ENCODE data around the gene PTPRN. TPM values are rescaled to one million over a fixed set of nuclear protein-coding genes. Genes with fewer than 3 reads are reported as not detected.

Gene PTPRN
- total and polyA plus RNA-seq, 2 of the 4 experiments (the other 2 are of a cell fraction): 5.2 to 22.0 TPM

DNA sequence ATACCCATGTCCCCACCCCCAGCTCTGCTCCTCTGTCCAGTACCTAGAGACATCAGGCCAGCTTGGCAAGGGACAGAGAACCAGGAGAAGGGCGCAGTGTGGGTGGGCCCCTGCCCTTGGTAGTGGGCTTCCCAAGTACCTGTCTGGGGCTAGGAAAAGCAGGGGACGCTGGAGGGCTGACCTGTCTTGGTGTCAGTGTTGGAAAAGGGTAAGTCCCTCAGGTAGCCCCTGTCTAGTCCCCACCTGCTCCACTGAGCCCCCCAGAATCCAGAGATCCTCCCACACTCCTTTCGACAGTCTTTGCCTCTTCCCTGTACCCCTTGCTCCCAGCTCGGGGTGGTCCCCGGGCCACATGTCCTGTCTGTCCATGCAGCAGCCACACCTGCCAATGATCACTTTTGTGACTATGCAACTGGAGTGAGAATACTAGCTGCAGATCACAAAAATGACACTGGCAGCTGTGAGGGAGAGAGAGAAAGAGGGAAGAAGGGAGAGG lies 15.4 kb downstream of the PTPRN start:
- H3K4me1 ChIP-seq (ENCODE audit: control insufficient read depth, insufficient read depth, low read length): peaks cover 14% of the 10 kb centered on the region
- 55% methylated on average over 2 of the region's 5 CpGs; no CpG with 5 or more reads in 1 of the 2 experiments for WGBS, 2 experiments (ENCODE audit: extremely low coverage in 2 of 2, insufficient read length in 1 of 2)
- DNase-seq (no peak), ATAC-seq (ENCODE audit: low read depth) (no peak)
- no peaks in the 10 kb centered on the region for H3K9me3 ChIP-seq (ENCODE audit: control insufficient read depth, insufficient read depth, low read length)
- CTCF ChIA-PET: interaction anchor here (0.8 to 1.6 kb wide), 4 partner anchors 15 to 298 kb away, joined by 3 to 9 read pairs (median 6); partner anchors contain the start of gene DNAJB2
- in situ Hi-C loops (cut with MboI; ENCODE audit: low sequenced_read_pairs): no loop called here
- H2AK5ac ChIP-seq (ENCODE audit: low read depth, low read length): peak overlapping the region; percentile 91
- H3K27me3 ChIP-seq (ENCODE audit: control insufficient read depth, insufficient read depth, low read length): no peaks in the 10 kb centered on the region
- H2BK15ac ChIP-seq (ENCODE audit: low read depth, low read length): no peak overlapping the region; the same call in 2 of the 3 replicates
- no peaks in the 10 kb centered on the region for H3K79me1 ChIP-seq (ENCODE audit: low read depth in 1 of 2, low read length in 2 of 2)
- no peak overlapping the region; the same call in 1 of the 2 replicates for H2BK120ac ChIP-seq (ENCODE audit: low read depth, low read length)
- H3K4me3 ChIP-seq (ENCODE audit: insufficient read depth, low read depth, low read length): no peak overlapping the region
- peaks cover 11% of the 10 kb centered on the region; the same call in 1 of the 2 replicates for H3K9me1 ChIP-seq (ENCODE audit: insufficient read depth, low read length)
- no peak overlapping the region for H3K14ac ChIP-seq (replicated peaks; ENCODE audit: low read depth, low read length)
- H3K4ac ChIP-seq (ENCODE audit: low read depth, low read length): peak overlapping the region; percentile 82
- H4K8ac ChIP-seq (ENCODE audit: low read depth in 2 of 2, low read length in 2 of 2): peak overlapping the region in 1 of 2 experiments; percentile 95; a peak in 3 of 4 replicates
- H2BK20ac ChIP-seq (ENCODE audit: low read depth, low read length): no peak overlapping the region
- peaks cover 4% of the 10 kb centered on the region; the same call in 1 of the 2 replicates for H4K20me1 ChIP-seq (ENCODE audit: insufficient read depth, low read length)
- POLR2A ChIA-PET (ENCODE audit: unreplicated experiment): no interaction called here
- H3K36me3 ChIP-seq (ENCODE audit: control insufficient read depth, insufficient read depth, low read length): no peaks in the 10 kb centered on the region
- H2BK5ac ChIP-seq (ENCODE audit: low read depth, low read length, poor library complexity, severe bottlenecking): no peak overlapping the region
- TF ChIP-seq BHLHE40 (IDR thresholded peaks at IDR 0.05; ENCODE audit: low read depth, low read length): no peak
- TF ChIP-seq, protein P1, sequence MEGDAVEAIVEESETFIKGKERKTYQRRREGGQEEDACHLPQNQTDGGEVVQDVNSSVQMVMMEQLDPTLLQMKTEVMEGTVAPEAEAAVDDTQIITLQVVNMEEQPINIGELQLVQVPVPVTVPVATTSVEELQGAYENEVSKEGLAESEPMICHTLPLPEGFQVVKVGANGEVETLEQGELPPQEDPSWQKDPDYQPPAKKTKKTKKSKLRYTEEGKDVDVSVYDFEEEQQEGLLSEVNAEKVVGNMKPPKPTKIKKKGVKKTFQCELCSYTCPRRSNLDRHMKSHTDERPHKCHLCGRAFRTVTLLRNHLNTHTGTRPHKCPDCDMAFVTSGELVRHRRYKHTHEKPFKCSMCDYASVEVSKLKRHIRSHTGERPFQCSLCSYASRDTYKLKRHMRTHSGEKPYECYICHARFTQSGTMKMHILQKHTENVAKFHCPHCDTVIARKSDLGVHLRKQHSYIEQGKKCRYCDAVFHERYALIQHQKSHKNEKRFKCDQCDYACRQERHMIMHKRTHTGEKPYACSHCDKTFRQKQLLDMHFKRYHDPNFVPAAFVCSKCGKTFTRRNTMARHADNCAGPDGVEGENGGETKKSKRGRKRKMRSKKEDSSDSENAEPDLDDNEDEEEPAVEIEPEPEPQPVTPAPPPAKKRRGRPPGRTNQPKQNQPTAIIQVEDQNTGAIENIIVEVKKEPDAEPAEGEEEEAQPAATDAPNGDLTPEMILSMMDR (conservative IDR thresholded peaks at IDR 0.05; ENCODE audit: low read depth, low read length): no peak
- no peak for TF ChIP-seq SMC3 (IDR thresholded peaks at IDR 0.05; ENCODE audit: low read depth, low read length)
- TF ChIP-seq, protein P2, sequence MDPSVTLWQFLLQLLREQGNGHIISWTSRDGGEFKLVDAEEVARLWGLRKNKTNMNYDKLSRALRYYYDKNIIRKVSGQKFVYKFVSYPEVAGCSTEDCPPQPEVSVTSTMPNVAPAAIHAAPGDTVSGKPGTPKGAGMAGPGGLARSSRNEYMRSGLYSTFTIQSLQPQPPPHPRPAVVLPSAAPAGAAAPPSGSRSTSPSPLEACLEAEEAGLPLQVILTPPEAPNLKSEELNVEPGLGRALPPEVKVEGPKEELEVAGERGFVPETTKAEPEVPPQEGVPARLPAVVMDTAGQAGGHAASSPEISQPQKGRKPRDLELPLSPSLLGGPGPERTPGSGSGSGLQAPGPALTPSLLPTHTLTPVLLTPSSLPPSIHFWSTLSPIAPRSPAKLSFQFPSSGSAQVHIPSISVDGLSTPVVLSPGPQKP (IDR thresholded peaks at IDR 0.05; ENCODE audit: borderline replicate concordance, low read depth, low read length): no peak
- TF ChIP-seq, protein P3, sequence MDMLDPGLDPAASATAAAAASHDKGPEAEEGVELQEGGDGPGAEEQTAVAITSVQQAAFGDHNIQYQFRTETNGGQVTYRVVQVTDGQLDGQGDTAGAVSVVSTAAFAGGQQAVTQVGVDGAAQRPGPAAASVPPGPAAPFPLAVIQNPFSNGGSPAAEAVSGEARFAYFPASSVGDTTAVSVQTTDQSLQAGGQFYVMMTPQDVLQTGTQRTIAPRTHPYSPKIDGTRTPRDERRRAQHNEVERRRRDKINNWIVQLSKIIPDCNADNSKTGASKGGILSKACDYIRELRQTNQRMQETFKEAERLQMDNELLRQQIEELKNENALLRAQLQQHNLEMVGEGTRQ (IDR thresholded peaks at IDR 0.05; ENCODE audit: low read depth, low read length): no peak
- no peak for TF ChIP-seq FOS (IDR thresholded peaks at IDR 0.05; ENCODE audit: low read depth, low read length)
- no peak for TF ChIP-seq RAD21 (IDR thresholded peaks at IDR 0.05; ENCODE audit: low read length)
- TF ChIP-seq POLR2A (IDR thresholded peaks at IDR 0.05; ENCODE audit: low read depth, low read length): no peak
- no peak for TF ChIP-seq CHD1 (IDR thresholded peaks at IDR 0.05; ENCODE audit: low read depth, low read length)
- no peak for TF ChIP-seq CEBPB (IDR thresholded peaks at IDR 0.05; ENCODE audit: low read depth, low read length)
- TF ChIP-seq RFX5 (IDR thresholded peaks at IDR 0.05; ENCODE audit: low read depth, low read length): no peak
- no peak for TF ChIP-seq NFE2L2 (IDR thresholded peaks at IDR 0.05; ENCODE audit: low read depth, low read length)
- no peak for TF ChIP-seq MXI1 (IDR thresholded peaks at IDR 0.05; ENCODE audit: borderline replicate concordance, low read depth, low read length)
- no peak for TF ChIP-seq MAFK (IDR thresholded peaks at IDR 0.05; ENCODE audit: low read depth, low read length)
- TF ChIP-seq MAZ (IDR thresholded peaks at IDR 0.05; ENCODE audit: borderline replicate concordance, low read depth, low read length): no peak
- no peak for TF ChIP-seq RCOR1 (IDR thresholded peaks at IDR 0.05; ENCODE audit: insufficient replicate concordance, low read length)
- H3K27ac ChIP-seq (ENCODE audit: insufficient read depth, low read length): no peak overlapping the region
- dilution Hi-C loops (cut with HindIII; ENCODE audit: low sequenced_read_pairs, unreplicated experiment): no loop called here
- H3K56ac ChIP-seq (ENCODE audit: extremely low read depth, insufficient read depth, low read length): no peak overlapping the region
- H3K23ac ChIP-seq (ENCODE audit: low read depth, low read length): no peak overlapping the region
- peak overlapping the region; percentile 95 for H2AFZ ChIP-seq (replicated peaks; ENCODE audit: low read length, poor library complexity)
- intact Hi-C loops (cut with micrococcal nuclease): loop anchor here (1.0 to 2.0 kb wide), 3 partner anchors 16 to 123 kb away; partner anchors contain the start of genes ANKZF1, ATG9A and SLC23A3
- 0 out of 2 replicates have a peak overlapping the region, but pooled peaks have one; percentile 79 for H4K91ac ChIP-seq (ENCODE audit: insufficient read depth, low read depth, low read length)
- H3K4me2 ChIP-seq (ENCODE audit: low read depth, low read length): no peak overlapping the region
- H3K9ac ChIP-seq (ENCODE audit: low read depth, low read length): no peak overlapping the region
- no peak overlapping the region for H3K18ac ChIP-seq (ENCODE audit: low read depth, low read length)
- H2AK9ac ChIP-seq (replicated peaks; ENCODE audit: low read depth, low read length, poor library complexity): peak overlapping the region; percentile 94
- H4K5ac ChIP-seq (ENCODE audit: low read depth, low read length): no peak overlapping the region
- no TSS peak for BruUV-seq (replicated peaks)
